Stimulated activated naive CD8-positive, alpha-beta T cell treated with anti-CD3 and anti-CD28 coated beads, Interleukin-15, amount 100 ng/mL, for 72 hours (primary cell): ENCODE data around the gene PLXDC2.

Experiments used
- ATAC-seq: fragments of 150-1000 bp; cut with Tn5 transposase; 2 replicates; pipeline ENCODE4 v1.10.0; 2021; ENCODE audit warnings: mild to moderate bottlenecking, moderate library complexity
- DNase-seq, 2 donors: peaks; one replicate each; pipeline ENCODE4 v3.0.0; 2021 to 2022
- H3K27ac Mint-ChIP-seq, 2 donors: one replicate each; pipeline ENCODE4 v1.8.0; 2022; ENCODE audit warnings: mild to moderate bottlenecking in 2 of 2, mixed read lengths in 2 of 2, moderate library complexity in 2 of 2
- H3K27me3 Mint-ChIP-seq: one replicate; pipeline ENCODE4 v1.8.0; 2022; ENCODE audit warnings: mixed read lengths
- H3K4me1 Mint-ChIP-seq: one replicate; pipeline ENCODE4 v1.8.0; 2022; ENCODE audit warnings: mild to moderate bottlenecking, mixed read lengths
- H3K4me3 Mint-ChIP-seq, 2 donors: one replicate each; pipeline ENCODE4 v1.8.0; 2022; ENCODE audit warnings: mild to moderate bottlenecking in 2 of 2, mixed read lengths in 2 of 2, moderate library complexity in 1 of 2
- H3K9me3 Mint-ChIP-seq, 2 donors: one replicate each; pipeline ENCODE4 v1.8.0; 2022; ENCODE audit warnings: mixed read lengths in 2 of 2

Gene PLXDC2

DNA sequence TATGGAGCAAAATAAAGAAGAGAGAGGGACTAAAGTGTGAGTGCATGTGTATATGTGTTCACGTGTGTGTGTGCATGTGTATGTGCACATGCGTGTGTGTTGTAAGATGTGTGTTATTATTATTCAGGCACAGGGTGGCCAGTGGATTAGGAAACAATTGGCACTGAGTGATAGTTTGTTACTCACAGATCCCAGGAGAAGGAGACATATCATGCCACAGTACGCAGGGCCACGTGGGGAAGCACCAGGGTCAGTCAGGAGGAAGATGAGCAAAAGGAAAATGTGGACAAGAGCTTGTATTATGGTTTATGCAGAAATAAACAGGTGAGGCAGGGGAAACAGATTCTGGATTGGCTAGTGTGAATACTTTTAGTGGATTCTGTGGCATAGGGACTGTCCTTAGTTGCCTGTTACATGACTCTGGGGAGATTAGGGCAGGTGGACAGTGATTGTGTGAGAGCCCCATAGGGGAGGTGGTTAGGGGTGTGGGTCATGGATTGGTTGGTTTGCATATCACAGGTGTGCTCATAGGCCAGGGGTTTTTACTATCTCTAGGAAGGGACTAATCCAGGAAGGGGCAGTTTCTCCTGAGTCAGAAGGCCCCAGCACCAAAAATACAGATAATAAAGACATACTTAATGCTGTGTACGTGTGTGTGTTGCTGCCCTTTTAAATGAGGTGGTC is 90.0 kb downstream of the PLXDC2 start:
- DNase-seq (no peak), ATAC-seq (no peak)
- H3K27me3 Mint-ChIP-seq, result no peaks in the 10 kb centered on the region
- H3K9me3 Mint-ChIP-seq, result peaks cover 0 to 14% of the 10 kb centered on the region in 2 donors
- H3K27ac Mint-ChIP-seq, result no peak overlapping the region
- no peaks in the 10 kb centered on the region for H3K4me1 Mint-ChIP-seq
- no peak overlapping the region for H3K4me3 Mint-ChIP-seq

DNA sequence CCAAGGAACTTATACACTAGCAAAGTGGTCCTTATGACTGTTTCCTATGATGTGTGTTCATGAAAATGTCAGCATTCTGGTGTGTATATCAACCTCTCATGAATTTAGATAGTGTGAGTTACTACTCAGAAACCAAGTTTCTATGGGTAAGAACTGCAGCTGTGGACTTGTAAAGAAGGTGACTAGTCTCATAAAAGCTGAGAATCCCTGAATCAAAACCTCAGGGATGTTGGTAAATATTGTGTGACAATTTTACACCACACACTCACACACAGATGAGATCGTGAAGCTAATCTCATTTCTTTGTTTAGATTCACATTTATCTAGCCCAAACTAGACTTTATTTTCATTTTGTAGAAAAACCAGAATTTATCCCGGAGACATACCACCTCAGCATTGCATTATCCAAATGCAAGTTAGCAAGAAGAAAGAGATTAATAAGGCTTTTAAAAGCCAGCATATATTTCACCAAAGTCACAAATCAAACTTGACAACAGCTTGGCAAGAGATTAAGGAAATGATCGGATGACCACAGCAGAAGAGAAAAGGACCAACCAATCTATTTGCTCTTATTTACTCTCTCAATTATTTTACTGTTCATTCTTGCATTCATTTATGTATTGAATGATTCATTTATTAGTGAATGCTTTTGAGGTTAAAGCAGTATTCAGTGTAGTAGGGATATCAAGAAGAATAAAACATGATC is 92.9 kb downstream of the PLXDC2 start:
- Mint-ChIP-seq H3K4me3 (no peak overlapping the region), H3K27ac (no peak overlapping the region), H3K4me1 (no peaks in the 10 kb centered on the region), H3K9me3 (peaks cover 7 to 15% of the 10 kb centered on the region in 2 donors), H3K27me3 (no peaks in the 10 kb centered on the region)
- ATAC-seq (no peak), DNase-seq (no peak)

DNA sequence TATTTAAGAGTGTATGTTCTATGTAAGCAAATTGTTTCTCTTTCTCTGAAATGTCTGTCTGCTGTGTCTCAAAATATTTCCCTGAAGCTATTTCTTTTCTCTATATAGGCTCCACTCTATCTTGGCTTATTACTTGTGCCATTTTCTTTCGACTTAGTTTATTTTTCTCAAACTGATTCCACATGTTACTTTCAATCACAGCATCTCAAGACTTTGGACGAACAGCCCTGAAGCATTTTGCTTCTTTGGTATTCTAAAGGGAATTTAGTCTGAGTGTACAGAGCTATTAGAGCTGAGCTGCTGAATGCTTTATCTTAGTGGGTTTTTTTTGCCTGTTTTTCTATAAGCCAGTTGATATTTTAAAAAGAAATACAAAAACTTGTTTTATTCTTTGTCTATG is 95.7 kb downstream of the PLXDC2 start:
- Mint-ChIP-seq H3K9me3 (peaks cover 7 to 18% of the 10 kb centered on the region in 2 donors), H3K27me3 (no peaks in the 10 kb centered on the region), H3K27ac (no peak overlapping the region), H3K4me3 (no peak overlapping the region), H3K4me1 (no peaks in the 10 kb centered on the region)
- ATAC-seq (no peak), DNase-seq (no peak)

DNA sequence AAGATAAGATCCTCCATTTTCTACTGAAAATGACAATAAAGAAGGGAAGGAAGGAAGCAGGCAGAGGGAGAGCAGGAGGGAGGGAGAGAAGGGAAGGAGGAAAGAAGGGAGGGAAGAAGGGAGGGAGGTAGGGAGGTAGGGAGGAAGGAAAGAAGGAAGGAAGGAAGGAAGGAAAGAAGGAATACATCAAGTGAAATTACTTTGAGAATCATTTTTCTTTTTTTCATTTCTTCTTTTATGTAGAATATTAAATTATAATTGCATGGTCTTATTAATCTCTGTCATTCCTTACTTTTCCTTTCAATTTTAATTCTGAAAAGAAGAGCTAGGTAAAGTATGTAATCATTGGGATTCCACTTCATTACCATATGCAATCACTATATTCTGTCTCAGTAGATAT is 97.8 kb downstream of the PLXDC2 start:
- H3K4me3 Mint-ChIP-seq, result no peak overlapping the region
- ATAC-seq (no peak), DNase-seq (no peak)
- H3K9me3 Mint-ChIP-seq, result peaks cover 7 to 18% of the 10 kb centered on the region in 2 donors
- H3K27me3 Mint-ChIP-seq, result no peaks in the 10 kb centered on the region
- no peak overlapping the region for H3K27ac Mint-ChIP-seq
- H3K4me1 Mint-ChIP-seq, result no peaks in the 10 kb centered on the region

DNA sequence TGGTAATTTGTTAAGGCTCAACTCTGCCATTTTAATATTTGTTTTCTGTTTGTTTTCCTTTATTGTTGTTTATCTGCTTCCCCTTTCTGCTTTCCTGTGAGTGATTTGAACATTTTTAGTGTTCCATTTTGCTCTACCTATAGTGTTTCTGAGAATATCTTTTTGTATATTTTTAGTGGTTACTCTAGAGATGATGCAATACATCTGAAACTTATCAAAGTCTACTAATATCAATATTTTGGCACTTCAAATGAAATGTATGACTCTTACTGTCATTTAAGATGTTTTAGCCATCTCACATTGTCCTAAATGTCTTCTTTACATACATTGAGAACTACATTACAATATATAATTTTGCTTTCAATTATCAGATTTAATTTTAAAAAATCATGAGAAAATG is 98.9 kb downstream of the PLXDC2 start:
- H3K4me3 Mint-ChIP-seq, result no peak overlapping the region
- no peaks in the 10 kb centered on the region for H3K4me1 Mint-ChIP-seq
- H3K9me3 Mint-ChIP-seq, result peaks cover 7 to 18% of the 10 kb centered on the region in 2 donors
- no peak for ATAC-seq
- H3K27me3 Mint-ChIP-seq, result no peaks in the 10 kb centered on the region
- H3K27ac Mint-ChIP-seq, result peak overlapping the region in 1 of 2 donors; percentile 12
- DNase-seq, result no peak

DNA sequence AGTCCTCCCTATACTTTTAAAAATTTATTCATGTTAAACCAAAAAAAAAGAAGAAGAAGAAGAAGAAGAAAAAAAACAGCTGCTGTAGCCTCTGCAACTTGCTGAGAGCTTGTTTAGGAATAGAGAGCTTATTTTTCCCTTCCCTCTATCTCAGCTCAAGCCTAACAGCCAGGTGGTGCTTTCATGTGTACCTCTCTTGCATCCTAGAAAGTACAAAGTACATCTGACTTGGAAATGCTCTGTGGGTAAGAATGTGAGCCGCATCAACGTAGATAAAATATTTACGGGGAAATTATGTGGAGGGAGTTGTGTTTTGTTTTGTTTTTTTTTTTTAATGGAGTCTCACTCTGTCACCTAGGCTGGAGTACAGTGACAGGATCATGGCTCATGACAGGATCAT is 99.6 kb downstream of the PLXDC2 start:
- no peaks in the 10 kb centered on the region for H3K27me3 Mint-ChIP-seq
- no peak for ATAC-seq
- H3K4me1 Mint-ChIP-seq, result no peaks in the 10 kb centered on the region
- H3K9me3 Mint-ChIP-seq, result peaks cover 7 to 18% of the 10 kb centered on the region in 2 donors
- H3K4me3 Mint-ChIP-seq, result no peak overlapping the region
- DNase-seq, result no peak
- no peak overlapping the region for H3K27ac Mint-ChIP-seq

DNA sequence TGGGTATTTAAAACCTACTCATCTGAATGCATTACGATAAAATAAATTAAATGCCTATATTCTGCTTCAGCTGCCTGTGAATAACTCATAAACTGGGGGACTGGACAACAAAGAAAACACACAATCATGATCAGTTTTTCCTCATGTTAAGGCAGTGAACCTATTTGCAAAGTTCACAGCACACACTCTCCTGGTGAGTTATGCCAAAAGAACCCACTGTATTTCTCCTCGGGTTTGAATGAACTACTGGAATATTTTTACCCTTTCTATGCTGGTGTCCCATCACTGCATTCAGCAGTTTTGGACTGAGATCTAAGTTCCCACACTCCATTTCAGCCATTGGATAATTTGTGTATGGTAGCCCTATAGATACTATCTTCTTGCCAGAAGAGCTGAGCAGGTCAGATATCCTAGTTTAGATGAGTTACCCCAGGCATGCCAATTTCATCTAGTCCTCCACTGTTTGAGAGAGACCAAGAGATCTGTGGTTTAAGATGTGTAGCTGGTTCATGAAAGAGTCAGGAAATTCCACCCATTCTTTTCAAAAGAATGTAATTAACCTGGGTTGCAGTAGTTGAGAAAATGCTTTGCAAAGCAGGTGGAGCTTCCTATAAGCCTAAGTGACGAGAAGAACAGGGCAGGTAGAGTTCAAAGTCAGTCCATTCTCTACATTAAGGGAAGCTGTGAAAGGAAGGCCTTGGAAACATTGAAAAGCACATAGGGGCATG is 101.7 kb downstream of the PLXDC2 start:
- no peaks in the 10 kb centered on the region for H3K4me1 Mint-ChIP-seq
- H3K27ac Mint-ChIP-seq, result no peak overlapping the region
- DNase-seq (no peak), ATAC-seq (no peak)
- H3K27me3 Mint-ChIP-seq, result no peaks in the 10 kb centered on the region
- H3K4me3 Mint-ChIP-seq, result no peak overlapping the region
- peaks cover 7 to 18% of the 10 kb centered on the region in 2 donors for H3K9me3 Mint-ChIP-seq

DNA sequence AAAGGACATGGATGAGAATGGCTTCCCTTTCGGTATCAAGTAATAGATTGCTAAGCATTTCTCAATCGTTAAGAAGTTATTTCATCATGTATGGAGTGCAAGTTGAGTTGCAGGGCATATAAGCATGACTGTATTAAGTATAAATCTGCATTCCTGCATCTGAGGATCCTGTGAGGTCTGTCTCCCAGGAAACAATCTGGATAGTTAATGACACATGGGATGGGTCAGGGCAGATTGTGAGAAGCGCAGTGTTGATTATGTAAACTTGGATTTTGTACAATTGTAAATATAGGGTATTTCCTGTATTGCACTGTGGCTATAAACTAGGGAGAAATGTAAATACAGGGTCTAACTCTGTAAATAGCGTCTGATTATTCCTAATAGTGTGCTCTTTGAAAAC is 102.6 kb downstream of the PLXDC2 start:
- H3K27ac Mint-ChIP-seq, result no peak overlapping the region
- peaks cover 1 to 14% of the 10 kb centered on the region in 2 donors for H3K9me3 Mint-ChIP-seq
- no peak overlapping the region for H3K4me3 Mint-ChIP-seq
- no peak for ATAC-seq
- DNase-seq, result no peak
- H3K27me3 Mint-ChIP-seq, result no peaks in the 10 kb centered on the region
- H3K4me1 Mint-ChIP-seq, result no peaks in the 10 kb centered on the region

DNA sequence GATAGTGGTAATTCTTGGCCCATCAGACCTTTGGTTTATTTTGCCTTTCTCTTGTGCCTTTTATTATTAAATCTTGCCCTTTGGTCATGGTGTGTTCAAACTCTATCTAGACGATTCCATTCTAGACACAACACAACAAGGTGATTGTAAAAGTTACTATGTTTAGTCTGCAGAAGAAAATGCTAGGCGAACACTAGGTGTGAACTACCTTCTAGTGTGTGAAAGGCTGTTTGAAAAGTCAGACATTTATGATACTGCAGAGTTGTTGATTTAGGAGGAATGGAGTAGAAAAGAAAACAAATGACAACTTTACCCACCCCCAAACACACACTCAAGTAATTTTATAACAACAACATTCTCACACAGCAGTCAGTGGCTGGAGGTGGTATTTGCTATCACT is 103.4 kb downstream of the PLXDC2 start:
- Mint-ChIP-seq H3K4me1 (no peaks in the 10 kb centered on the region), H3K9me3 (peaks cover 0 to 11% of the 10 kb centered on the region in 2 donors), H3K4me3 (no peak overlapping the region), H3K27ac (no peak overlapping the region), H3K27me3 (no peaks in the 10 kb centered on the region)
- DNase-seq (no peak), ATAC-seq (no peak)

DNA sequence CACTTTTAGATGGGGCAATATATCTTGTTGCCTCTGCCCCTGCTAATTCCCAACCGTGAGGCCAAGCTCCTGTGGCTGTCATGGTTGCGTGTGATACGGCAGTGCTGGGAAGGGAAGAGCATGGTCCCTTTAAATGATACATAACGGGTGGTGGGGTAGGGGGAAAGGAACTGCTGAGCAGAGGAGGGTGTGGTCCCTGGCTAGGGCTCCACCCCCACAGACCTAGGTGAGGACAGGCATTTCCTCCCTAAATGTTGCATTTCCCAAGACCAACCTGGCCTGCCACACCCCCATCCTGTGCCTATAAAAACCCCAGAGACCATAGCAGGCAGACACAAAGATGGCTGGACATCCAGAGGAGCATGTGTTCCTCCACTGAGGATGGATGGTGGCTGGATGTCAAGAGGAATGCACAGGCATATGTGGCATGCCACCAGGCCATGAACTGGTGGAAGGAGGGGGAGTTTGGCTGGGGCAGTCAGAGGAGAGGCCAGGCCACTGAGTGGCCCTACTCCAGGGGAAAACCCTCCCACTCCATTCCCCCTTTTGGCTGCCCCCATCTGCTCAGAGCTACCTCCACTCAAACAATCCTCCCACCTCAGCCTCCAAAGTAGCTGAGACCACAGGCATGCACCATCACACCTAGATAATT is 104.0 kb downstream of the PLXDC2 start:
- Mint-ChIP-seq H3K4me3 (no peak overlapping the region), H3K27ac (no peak overlapping the region), H3K27me3 (no peaks in the 10 kb centered on the region), H3K9me3 (peaks cover 0 to 6% of the 10 kb centered on the region in 2 donors), H3K4me1 (no peaks in the 10 kb centered on the region)
- no peak for ATAC-seq
- DNase-seq, result no peak

DNA sequence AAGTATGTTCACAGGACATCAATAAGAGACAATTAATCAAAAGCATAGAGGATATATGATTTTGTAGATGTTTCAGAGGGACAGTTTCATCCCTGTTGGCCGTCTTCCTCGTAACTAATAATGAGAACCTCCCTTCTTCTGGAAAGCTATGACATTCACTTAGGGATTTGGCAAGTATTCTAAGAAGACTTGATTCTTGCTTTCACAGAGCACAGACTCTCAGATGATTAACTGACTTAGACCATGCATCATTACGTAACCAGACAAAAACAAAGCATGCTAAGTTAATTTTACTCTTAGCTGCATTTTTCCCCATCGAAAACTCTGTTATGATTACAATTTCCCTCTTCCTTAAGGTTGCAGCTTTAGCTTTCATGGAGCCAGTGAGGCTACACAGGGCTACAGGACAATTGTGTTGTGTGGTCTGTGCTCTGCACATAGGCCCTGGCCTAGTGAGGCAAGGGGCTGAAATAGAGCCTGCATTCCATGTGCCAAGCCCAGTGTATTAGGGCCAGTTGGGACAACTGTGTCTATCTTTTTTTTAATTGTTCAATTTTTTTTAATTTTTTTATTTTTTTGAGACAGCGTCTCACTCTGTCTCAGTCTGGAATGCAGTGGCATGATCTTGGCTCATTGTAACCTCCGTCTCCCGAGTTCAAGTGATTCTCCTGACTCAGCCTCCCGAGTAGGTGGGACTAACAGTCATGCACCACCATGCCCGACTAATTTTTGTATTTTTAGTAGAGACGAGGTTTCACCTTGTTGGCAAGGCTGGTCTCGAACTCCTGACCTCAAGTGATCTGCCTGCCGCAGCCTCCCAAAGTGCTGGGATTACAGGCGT is 105.3 kb downstream of the PLXDC2 start:
- H3K9me3 Mint-ChIP-seq, result no peaks in the 10 kb centered on the region
- no peak overlapping the region for H3K27ac Mint-ChIP-seq
- H3K4me1 Mint-ChIP-seq, result no peaks in the 10 kb centered on the region
- DNase-seq (no peak), ATAC-seq (no peak)
- no peak overlapping the region for H3K4me3 Mint-ChIP-seq
- no peaks in the 10 kb centered on the region for H3K27me3 Mint-ChIP-seq

DNA sequence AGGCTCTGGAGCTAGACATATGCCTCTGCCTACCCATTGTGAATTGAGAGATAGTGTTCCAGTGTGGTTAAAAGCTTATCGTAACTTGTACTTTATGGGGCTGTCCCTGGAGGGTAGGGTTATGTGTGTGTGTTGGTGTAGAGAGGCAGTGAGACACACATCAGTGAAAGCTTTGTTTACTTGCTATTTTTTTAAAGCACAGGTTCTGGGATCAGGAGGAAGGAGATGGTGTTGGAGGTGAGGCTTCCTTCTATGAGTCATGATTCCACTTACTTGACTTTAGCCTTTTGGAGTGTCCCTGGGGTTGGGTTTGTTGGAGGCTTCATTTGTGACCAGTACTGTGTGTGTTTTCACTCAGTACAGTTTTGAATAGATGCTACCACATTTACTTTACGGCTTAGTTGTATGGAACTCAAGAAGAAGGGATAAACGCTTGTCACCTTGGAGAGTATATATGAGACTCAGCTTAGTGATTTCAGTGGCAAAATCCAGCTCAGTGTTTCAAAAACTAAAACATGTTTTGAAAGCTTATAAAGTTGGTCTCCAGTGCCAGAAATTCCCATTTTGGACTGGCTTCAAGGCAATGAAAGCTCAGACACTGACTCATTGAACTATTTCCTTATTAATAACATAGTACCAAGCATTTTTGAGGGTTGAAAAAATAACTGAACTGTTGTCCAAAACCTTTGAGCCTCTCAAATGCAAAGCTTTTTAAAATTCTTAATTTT is 106.2 kb downstream of the PLXDC2 start:
- H3K4me1 Mint-ChIP-seq, result no peaks in the 10 kb centered on the region
- H3K27ac Mint-ChIP-seq, result no peak overlapping the region
- ATAC-seq (no peak), DNase-seq (no peak)
- H3K4me3 Mint-ChIP-seq, result no peak overlapping the region
- no peaks in the 10 kb centered on the region for H3K27me3 Mint-ChIP-seq
- peaks cover 0 to 5% of the 10 kb centered on the region in 2 donors for H3K9me3 Mint-ChIP-seq

DNA sequence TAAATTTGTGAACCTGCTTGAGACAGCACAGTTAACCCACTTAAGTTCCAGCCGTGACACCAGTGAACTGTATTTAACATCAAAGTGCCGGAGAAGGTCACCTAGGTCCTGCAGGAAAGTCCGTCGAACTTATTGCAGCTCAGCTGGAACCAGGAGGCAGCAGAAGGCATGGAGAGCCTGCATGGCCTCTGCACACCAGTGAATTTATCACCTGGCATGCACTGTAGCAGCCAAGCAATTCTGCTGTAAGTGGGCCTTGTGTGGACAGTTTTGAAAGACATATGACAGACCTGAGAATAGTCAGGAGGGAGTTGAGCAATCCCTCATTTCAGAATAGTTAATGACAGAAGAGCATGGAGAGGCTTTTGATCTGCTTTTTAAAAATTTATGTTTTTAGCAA is 108.8 kb downstream of the PLXDC2 start:
- H3K4me1 Mint-ChIP-seq, result no peaks in the 10 kb centered on the region
- ATAC-seq (no peak), DNase-seq (no peak)
- H3K27me3 Mint-ChIP-seq, result no peaks in the 10 kb centered on the region
- no peak overlapping the region for H3K4me3 Mint-ChIP-seq
- H3K9me3 Mint-ChIP-seq, result peaks cover 0 to 8% of the 10 kb centered on the region in 2 donors
- no peak overlapping the region for H3K27ac Mint-ChIP-seq

DNA sequence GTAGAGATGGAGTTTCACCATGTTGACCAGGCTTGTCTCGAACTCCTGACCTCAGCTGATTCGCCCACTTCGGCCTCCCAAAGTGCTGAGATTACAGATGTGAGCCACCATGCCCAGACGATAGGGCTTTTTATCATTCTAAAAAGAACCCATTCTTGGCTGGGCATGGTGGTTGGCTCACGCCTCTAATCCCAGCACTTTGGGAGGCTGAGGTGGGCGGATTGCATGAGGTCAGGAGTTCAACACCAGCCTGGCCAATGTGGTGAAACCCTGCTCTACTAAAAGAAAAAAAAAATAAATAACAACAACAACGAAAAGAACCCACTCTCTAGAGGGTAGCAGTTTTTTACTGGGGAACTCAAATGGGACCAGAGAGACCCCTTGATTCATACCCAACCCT is 112.7 kb downstream of the PLXDC2 start:
- Mint-ChIP-seq H3K27ac (no peak overlapping the region), H3K27me3 (no peaks in the 10 kb centered on the region), H3K4me1 (no peaks in the 10 kb centered on the region), H3K4me3 (no peak overlapping the region), H3K9me3 (peaks cover 0 to 8% of the 10 kb centered on the region in 2 donors)
- ATAC-seq (no peak), DNase-seq (no peak)
